CD4-positive, alpha-beta T cell treated with Interferon alpha-2 for 1 hour (primary cell): ENCODE measurements around the gene BET1L.
"Not testable (repeated sequence)": the region's sequence is repeated elsewhere in the genome, so short reads cannot be mapped to it uniquely, and the experiment has no call there.

Source experiments
- DNase-seq, 2 donors: peaks; one replicate each; pipeline ENCODE4 v3.0.0-alpha.2; 2020 to 2022

The BET1L gene

DNA sequence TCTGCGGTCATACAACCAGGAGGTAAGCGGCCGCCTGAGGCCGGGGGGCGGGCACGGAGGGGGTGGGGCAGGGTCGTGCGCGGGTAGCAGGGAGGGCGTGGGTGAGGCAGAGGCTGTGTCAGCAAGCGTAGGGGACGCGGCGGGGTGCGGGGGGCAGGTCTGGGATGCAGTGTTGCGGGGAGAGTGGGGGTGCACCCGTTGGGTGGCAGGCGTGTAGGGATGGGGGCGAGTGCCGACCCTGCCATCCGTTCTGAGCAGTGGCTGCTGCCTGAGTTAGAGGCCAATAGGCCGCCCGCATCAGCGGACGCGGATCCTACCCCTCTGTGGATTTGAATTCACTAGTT, 1.7 kb upstream of the BET1L start:
- DNase-seq = no peak

DNA sequence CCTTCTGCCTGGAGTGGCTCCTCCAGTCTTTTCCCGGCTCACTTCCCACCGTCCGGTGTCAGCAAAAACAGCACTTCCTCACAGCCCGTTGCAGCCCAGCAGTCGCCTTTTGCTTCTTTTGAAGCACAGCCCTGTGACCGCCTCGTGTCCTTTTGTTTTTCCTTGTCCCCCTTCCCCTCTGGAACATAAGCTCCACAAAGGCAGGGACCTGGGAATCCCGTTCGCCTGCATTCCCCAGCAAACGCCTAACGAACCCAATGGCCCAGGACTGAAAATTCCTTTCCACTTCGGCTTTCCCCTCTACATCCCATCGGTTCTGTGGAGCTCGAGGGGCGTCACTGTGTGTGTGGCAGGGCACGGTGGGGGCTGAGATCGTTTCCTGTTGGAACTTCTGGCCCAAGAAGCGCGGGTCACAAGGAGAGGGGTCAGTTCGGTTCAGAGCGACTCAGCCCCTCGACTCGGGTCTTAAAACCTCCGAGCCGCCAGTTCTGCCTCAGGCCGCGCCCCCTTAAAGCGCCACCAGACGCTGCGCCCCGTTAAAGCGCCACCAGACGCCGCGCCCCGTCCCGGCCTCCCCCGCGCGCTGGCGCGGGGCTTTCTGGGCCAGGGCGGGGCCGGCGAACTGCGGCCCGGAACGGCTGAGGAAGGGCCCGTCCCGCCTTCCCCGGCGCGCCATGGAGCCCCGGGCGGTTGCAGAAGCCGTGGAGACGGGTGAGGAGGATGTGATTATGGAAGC, 1.1 kb upstream of the BET1L start:
- DNase-seq = peak; percentile 79 to 86

- DNase-seq = peak in 1 of 2 donors; percentile 46
Measured at GRCh38 chr11:207863-208180, 623 bp upstream of the BET1L start.

DNA sequence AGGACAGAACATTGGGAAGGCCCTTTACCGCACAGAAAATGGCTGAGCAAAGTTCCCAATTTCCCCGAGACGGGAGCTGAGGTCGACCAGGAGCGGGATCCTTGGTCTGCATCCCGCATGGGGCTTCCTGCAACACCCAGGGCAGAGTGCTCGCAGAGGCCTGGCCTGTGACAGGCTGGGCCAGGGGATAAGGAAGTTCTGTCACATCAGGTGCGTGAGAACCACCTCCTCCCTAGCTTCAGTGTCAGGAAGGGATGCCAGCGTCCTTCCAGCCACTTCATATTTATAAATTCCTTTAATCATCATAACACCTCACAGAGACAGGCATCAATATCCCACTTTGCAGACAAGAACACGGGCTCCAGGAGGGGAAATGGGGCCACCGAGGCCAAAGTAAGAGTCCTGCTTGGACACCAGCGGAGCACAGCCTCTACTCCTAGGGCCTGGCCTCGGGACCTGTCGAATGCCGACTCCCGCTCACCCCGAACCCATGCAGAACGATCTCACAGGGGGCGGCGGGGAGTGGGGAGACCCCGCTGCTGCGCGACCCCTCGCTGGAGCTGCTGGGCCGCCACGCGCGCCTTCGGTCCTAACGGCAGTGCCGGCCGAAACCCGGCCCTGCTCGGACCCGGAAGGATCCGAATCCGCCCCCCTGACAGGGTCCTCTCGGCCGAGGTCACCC, 532 bp downstream of the BET1L start:
- peak in 1 of 2 donors; percentile 19 for DNase-seq

GRCh38 chr11:206002-206384, 1.2 kb downstream of the BET1L start:
- DNase-seq = no peak

DNA sequence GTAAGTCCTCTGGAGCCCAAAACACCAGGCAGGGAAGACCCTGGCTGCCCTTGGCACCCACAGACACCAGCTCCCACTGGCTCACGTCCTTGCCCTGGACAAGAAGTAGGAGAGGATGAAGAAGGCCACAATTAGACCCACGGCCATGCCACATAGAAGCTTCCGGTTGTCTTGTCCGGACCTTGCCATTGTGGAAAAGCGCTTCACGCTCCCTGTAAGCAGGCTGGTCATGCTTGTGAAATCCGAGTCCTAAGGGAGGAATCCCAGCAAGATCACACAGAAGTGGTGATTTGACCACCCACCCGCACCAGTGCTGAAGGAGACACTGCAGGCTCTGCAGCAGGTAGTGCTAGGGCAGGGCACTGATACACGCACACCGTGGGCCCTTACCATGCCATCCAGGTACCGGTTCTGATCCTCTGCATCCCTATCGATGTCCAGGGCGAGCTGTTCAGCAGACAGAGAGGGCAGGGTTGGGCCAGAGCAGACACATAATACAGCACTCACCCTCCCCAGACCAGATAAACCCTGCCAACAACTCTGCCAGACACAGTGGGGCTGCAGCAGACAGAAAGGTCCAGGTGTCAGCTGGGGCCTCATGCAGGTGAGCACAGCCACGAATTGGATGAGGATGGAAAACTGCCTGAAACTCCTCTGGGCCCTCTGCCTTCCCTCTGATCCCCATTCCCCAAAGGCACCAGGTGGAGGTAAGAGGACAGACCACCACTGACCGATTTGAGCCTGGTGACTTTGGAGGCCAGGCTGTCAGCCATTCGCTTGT, 1.8 kb downstream of the BET1L start:
- DNase-seq = no peak

DNA sequence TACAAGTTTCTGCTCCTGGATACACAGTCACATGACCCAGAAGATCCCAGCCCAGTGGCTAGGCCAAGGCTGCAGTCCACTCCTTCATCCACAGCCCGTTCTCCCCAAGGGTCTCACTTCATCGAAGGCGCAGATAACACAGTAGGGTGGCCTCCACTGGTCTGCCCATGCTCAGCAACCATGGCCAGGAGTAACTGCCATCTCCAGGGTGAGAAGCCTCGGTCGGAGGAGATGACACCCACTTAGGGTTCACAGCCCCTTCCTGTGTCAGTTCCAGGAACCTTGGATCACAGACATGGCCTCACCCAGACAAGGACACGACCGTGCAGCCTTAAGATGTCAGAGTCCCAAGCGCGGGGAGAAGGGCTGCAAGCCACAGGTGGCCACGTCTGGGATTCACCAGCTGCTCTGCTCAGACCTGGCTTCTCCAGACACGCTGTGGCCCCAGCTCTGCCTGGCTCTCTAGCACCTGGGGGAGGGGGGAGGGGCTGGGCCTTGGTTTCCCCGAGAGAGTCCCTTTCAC, 2.6 kb downstream of the BET1L start:
- no peak for DNase-seq

DNA sequence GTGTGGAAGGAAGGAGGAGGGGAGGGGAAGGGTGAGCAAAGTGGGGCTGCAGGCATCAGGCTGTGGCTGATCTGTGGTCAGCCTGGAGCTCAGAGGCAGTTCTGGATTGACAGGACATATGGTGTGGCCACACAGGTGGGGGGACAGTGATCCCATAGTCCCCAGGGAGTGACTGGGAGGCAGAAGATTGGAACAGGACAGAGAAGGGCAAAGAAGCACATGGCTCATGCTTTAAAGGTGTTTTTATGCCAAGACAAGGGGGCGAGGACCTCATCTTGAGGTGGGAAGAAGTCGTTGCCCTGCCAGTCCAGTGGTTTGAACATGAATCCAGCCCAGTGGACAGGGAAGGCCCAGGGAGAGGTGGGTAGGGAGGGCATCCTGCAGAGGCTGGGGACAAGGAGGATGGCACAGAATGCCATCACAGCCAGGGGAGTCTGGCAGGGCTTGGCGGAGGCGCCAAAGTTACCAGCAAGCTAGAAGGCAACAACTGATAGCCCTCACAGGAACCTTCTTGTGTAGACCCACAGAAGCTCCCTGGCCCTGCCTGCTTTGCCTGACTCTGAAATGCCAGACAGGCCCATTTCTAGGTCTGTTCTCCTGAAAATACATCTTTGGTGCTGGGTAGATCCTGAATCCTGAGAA, 3.1 kb downstream of the BET1L start:
- no peak for DNase-seq

GRCh38 chr11:203056-203944, 3.9 kb downstream of the BET1L start:
- DNase-seq = no peak

DNA sequence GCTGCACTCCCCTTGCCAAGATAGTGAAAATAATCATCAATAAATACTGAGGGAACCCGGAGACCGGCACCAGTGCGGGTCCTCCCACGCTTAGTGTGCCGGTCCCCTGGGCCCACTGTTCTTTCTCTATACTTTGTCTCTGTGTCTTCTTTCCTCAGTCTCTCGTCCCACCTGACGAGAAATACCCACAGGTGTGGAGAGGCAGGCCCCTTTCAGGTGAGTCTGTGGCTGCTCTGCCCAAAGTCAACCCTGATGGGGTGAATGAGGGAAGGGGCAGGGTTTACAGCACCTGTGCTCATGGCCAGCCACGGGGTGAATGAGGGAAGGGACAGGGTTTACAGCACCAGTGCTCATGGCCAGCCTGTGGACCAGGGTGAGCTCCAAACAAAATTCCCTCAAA, 4.7 kb downstream of the BET1L start:
- no peak for DNase-seq

GRCh38 chr11:201966-202365, 5.2 kb downstream of the BET1L start:
- DNase-seq = no peak

DNA sequence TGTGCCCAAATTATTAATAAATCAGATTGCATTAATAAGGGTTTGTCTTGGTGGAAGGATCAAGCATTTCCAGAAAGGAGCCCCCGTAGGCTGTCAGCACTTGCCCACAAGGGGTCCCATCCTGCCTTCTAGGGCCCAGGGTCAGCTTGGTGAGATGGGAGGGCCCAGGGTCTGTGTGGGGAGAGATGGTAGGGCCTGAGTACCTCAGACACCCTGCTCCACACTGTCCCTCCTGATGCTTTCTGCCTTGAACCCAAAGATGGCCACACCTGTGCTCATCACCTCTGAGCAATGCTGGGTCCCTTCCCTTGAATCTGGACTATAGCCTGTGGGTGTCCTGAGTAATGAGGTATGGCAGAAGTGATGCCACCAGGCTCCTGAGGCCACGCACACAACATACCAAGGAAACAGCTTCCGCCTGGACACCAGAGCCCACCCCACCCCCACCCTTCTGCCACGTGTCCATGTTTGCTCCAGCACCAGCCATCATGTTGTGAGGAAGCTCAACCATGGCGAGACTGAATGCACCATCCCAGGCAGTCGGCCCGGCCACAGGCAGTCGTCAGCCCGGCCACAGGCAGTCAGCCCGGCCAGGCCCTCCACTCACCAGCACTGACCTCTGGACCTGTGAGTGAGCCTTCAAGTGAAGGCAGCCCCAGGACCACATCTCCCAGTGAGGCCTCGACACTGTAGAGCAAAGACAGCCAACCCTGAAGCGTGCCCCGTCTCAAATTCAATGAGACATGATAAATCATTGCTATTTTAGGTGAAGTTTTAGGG, 6.8 kb downstream of the BET1L start:
- DNase-seq = no peak

DNA sequence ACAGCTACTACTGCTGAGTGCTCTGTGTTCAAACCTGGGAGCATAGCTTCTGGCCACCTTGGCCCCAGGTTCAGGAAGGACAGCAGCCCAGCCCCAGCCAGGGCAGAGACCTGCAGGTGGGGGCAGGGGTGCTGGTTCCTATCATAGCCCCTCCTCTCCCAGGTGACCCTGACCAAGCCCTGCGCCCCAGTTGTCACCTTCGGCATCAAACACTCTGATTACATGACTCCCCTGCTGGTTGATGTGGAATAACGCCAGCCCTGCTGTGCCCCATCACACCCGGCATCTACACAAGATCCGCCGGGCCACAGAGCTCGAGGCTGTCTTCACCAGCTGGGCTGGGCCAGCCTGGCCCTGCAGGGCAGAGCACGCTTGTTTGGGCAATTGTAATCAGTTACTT, 7.4 kb downstream of the BET1L start:
- no peak for DNase-seq

DNA sequence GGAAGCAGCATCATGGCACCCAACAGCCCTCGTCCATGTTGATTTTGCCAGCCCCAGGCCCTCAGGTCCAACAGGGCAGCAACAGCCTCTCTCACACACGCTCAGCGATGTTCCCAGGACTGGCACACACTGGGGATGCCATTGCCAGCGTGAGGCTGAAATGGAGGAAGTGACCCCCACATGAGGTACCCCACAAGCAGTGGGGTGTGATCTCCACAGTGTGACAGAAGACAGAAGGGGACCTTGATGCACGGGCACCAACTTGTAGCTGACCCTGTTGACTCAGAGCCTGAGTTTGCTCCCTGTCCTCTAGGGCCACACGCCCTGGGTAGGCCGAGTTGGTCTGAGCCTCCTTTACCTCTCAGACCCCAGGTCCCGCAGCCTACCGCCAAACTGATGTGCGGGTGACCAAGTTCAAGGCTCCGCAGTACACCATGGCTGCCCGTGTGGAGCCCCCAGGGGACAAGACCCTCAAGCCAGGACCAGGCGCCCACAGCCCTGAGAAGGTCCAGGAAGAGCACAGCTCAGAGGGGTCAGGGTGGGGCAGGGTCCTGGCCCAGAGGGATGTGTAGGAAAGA, 8.1 kb downstream of the BET1L start:
- no peak for DNase-seq

DNA sequence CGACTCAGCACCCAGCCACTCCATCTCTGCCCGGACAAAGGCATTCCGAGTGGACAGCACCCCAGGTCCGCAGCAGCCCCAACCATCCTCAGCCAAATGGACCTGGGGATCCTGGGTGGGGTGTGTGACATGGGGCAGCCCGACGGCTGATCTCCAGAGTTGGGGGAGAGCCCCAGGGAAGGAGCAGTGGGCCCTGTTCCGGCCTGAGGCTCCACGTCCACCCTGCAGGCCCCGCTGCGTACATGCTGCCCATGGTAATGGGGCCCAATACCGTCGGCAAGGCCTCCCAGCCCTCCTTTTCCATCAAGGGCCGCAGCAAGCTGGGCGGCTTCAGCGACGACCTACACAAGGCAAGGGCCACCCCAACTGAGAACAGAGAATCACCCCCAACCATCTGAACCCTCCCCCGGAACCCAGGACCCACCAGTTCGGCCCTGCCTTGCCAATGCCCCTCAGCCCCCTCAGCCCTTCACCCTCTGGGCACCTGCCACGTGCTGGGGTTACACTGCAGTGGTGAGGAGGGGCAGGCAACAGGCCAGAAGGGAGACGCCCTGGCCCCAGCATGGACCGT, 8.9 kb downstream of the BET1L start:
- DNase-seq = no peak

DNA sequence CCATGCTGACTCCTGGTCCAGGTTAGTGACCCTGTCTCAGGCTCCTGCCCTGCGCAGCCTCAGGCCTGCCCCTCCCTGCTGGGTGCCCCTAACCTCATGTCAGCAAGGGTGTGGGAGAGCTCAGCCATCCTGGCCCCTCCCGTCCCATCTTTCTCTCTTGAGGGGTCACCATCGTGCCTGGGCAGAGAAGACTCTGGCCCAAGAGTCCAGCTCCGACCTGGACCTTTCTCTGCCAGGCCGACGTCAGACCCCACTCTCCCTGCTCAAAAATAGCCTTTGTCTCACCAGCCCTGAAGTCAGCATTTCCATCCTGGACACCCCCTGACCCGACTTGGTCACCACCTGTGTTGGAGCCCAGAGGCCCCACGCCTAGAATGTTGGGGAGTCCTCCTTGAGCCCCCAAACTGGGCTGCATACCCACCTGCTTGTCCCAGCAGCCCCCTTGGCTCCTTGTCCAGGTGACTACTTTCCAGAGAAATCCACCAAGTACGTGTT, 9.4 kb downstream of the BET1L start:
- no peak for DNase-seq

GRCh38 chr11:196786-197731, 10.1 kb downstream of the BET1L start:
- DNase-seq = no peak

DNA sequence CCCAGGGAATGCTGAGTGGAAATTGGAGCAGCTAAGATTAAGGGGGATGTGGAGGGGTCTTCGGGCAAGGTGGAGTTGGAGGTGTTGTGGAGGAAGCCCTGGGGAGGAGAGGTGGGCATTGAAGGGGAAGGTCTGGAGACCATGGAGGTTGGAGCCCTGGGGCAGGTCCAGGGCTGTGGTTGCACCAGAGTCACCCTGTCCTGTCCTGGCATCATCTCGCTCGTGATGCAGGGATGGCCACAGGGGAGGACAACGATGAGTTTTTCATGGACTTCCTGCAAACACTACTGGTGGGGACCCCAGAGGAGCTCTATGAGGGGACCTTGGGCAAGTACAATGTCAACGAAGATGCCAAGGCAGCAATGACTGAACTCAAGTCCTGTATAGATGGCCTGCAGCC, 13.7 kb downstream of the BET1L start:
- peak in 1 of 2 donors; percentile 0 for DNase-seq

DNA sequence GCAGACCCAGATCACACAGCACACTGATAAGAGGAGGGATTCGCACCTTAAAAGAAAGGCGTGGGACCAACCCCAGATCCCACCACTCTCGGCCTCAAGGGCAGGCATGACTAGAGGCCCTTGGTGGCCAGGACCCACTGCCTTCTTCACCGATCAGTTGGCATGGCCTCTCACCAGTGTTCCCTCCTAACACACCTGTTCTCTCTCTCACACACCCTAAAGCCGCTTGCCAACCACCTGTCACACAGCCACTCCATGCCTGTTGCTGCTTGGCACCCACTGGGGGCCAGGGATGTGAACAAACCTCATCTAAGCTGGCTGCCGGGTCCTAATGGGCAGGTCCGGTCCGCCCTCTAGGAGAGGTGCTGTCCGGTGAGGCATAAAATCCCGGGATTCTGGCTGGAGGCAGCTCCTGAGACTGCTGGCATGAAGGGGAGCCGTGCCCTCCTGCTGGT, 14.5 kb downstream of the BET1L start, which contains the start of gene SCGB1C1:
Gene SCGB1C1, plus strand, starts transcription at position 405 of the 455 bp plus-strand sequence. Its CDS starts 22 bp downstream, at position 427.
- not testable (repeated sequence) for DNase-seq
